ENCODE measurements around the gene HRAS. TPM values are rescaled to one million over a fixed set of nuclear protein-coding genes. Genes with fewer than 3 reads are reported as not detected.

The HRAS gene
- total and polyA plus RNA-seq, 2 donors (not counting 1 experiment from before 2014, with no cell fraction given): 63.5 to 86.0 TPM

DNA sequence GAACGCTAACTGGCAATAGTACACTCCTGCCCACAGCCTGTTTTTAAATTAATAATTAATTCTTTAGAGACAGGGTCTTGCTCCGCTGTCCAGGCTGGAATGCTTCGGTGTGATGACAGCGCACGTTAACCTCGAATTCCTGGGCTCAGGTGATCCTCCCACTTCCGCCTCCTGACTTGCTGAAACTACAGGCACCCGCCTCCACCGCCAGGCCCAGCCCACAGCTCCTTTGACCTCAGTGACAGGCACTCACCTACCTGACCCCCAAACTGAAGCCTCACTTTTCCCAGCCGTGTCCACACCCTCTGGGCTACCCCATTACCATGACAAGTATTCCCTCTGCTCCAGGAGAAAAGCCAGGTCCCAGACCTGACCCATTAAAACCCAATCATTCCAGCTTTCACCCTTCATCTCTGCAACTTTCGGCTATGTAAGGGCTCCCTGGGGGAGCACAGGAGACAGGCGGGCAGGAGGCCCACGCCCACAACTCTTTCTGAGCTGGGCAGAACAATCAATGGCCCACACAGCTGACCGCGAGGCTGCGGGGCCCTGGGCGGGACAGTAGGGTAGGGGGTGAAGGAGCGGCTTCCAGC, 24.4 kb upstream of the HRAS start:
- H3K4me1 Mint-ChIP-seq: peaks cover 17% of the 10 kb centered on the region
- no peaks in the 10 kb centered on the region for H3K27me3 Mint-ChIP-seq
- POLR2A ChIA-PET: interaction anchor here (0.6 to 1.2 kb wide), 4 partner anchors 16 to 55 kb away, joined by 3 to 6 read pairs (median 4); partner anchors contain the start of genes LRRC56 and PHRF1
- Histone ChIP-seq H2AFZ (ENCODE audit: insufficient read depth, low read depth, low read length, poor library complexity, severe bottlenecking) (peak overlapping the region; percentile 83), H4K20me1 (ENCODE audit: control insufficient read depth, insufficient read depth, low read length, poor library complexity, severe bottlenecking) (peaks cover 31% of the 10 kb centered on the region), H3K4me2 (replicated peaks; ENCODE audit: low read depth, low read length, poor library complexity, severe bottlenecking) (peak overlapping the region; percentile 87), H3K4me1 (ENCODE audit: control insufficient read depth in 2 of 2, insufficient read depth in 2 of 2, low read length in 2 of 2) (peaks cover 14 to 29% of the 10 kb centered on the region in 2 donors), H3K27me3 (replicated peaks in 1 of 4; ENCODE audit: control extremely low read depth in 1 of 4, control insufficient read depth in 3 of 4, insufficient read depth in 4 of 4, low read length in 3 of 4) (peaks cover 0 to 8% (median 2%) of the 10 kb centered on the region in 4 experiments), H3K9ac (ENCODE audit: low read length) (peak overlapping the region; percentile 65), H3K36me3 (replicated peaks in 1 of 2; ENCODE audit: control extremely low read depth in 1 of 2, control insufficient read depth in 1 of 2, extremely low read depth in 1 of 2, insufficient read depth in 2 of 2, low read length in 1 of 2) (no peaks in the 10 kb centered on the region), H3K9me3 (ENCODE audit: control extremely low read depth in 1 of 3, control insufficient read depth in 2 of 3, insufficient read depth in 1 of 3, low read length in 2 of 3) (no peaks in the 10 kb centered on the region), H3K79me2 (ENCODE audit: control insufficient read depth, insufficient read depth, low read length) (peaks cover 18% of the 10 kb centered on the region), H3K27ac (ENCODE audit: low read length in 2 of 2) (peak overlapping the region; percentile 75 to 89), H3K4me3 (ENCODE audit: control extremely low read depth in 1 of 5, extremely low read depth in 1 of 5, insufficient read depth in 1 of 5, low read depth in 2 of 5, low read length in 4 of 5) (peak overlapping the region in 4 of 5 experiments; percentile 64 to 69 (median 67))
- H3K9me3 Mint-ChIP-seq (ENCODE audit: insufficient read depth): no peaks in the 10 kb centered on the region
- TF ChIP-seq EZH2 (IDR thresholded peaks at IDR 0.05; ENCODE audit: borderline replicate concordance, insufficient read depth, low read depth, low read length, poor library complexity, severe bottlenecking) (no peak), CTCF (IDR thresholded peaks at IDR 0.05) (no peak)
- intact Hi-C loops (cut with micrococcal nuclease): loop anchor here (1.0 to 5.0 kb wide), 6 partner anchors 8 to 187 kb away; partner anchors contain the start of genes LRRC56, RNH1 and TALDO1
- DNase-seq (no peak), ATAC-seq (ENCODE audit: low read depth) (no peak)
- CTCF ChIA-PET: interaction anchor here (0.9 to 1.4 kb wide), 3 partner anchors 16 to 166 kb away, joined by 3 to 6 read pairs (median 5); no protein-coding TSS in a partner anchor
- 82% methylated on average over 16 of the region's 18 CpGs for WGBS (ENCODE audit: insufficient coverage)
- peak overlapping the region; percentile 83 for H3K4me3 Mint-ChIP-seq
- peak overlapping the region; percentile 83 for H3K27ac Mint-ChIP-seq

Data from B cell (primary cell).